IPS DF 4.7 (cell line): ENCODE data around the gene HNRNPF.
"Not testable (repeated sequence)": the region's sequence is repeated elsewhere in the genome, so short reads cannot be mapped to it uniquely, and the experiment has no call there.

Experiments
- DNase-seq: peaks from one replicate; pipeline ENCODE4 v3.0.0-alpha.2; 2013; ENCODE audit warnings: low spot score; ENCODE audit errors: extremely low read depth

HNRNPF gene

DNA sequence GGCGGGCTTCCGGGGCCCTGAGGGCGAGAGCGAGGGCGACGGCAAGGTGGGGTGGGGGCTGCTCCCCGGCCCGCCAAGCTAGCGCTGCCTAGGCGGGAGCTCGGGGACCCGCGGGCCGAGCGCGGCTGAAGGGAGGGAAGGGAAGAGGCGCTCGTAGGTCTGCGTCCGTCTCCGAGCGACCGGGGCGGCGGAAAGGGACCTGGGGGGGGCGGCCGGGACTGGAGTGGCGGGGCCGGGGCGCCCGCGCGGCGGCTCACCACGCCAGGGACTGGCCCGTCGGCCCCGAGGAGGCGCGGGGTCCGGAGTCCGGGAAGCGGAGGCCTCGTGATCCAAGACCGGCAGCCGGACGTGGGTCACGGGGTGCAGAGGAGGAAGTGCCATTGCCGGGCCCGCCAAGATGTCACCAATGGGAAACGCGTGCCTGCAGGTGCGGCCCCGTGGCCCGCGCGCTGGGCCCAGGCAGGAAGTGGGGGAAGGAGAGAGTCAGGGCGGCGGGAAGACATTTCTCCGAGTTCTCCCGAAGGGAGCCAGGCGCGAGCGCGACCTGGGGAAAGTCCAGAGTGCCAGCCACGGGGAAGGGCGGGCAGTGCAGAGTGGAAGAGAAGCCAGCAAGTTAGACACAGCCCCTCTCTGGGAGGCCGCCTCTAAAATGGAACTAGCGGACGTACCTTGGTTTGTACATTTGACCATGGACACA lies 11.9 kb downstream of the HNRNPF start:
- DNase-seq: no peak

DNA sequence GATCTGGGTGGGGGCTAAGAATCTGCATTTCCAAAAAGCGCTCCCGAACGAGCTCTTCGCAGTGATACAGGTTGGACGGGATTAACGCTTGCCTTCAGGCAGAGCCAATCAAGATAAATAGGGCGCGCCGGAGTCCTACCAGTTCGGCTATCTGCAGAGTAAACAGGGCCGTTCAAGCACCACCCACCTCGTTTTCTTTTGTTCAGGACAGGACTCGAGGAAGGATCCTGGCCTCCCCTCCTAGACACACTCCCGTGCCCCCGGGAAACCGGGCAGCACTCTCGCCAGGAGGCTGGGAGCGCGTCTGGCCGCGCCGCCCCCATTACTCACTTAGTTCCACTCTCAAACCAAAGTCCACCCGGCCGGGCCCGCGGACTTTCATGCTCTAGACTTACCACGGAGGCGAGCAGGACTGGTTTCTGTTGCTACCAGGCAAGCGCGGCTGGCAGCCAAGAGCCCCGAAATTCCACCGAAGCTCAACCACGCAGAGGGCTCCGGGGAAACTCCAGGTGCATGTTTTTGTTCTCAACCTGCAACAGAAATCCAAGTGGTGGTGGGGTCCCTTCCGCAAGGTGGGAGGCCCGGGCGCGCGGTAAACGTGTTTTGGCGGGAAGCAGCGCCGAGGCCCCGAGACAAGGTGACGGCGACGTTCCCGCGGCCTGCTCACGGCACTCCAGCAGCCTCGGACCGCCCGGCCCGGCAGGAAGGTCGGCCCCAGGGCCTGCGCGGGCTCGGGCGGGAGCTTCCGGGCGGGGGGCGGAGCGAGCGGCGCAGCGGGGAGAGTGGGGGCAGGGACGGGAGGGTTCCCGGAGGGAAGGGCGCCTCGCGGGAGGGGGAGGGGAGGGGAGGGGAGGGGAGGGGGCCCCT lies 12.7 kb downstream of the HNRNPF start:
- no peak for DNase-seq

DNA sequence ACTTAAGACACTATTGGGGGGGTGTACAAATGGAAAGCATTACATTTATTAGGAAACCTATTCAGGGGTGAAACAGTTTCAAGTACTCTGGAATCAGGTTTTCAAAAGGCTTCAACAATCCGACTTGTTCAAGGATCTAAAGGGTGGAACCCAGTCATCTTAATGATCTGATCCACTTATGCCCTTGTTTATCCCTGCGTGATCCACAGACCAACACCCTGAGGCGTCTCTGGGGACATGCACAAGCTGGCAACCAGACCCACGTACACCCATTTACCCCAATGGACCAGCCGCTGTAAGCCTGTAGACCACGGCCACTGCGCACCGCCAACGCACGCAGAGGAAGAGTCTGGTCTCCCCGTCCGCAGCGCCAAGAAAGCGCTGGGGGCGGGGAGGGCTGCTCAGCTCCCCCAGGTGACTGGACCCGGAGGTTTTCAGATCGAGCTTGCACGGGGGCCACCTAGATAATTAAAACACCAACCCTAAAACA lies 13.4 kb downstream of the HNRNPF start:
- DNase-seq: no peak

DNA sequence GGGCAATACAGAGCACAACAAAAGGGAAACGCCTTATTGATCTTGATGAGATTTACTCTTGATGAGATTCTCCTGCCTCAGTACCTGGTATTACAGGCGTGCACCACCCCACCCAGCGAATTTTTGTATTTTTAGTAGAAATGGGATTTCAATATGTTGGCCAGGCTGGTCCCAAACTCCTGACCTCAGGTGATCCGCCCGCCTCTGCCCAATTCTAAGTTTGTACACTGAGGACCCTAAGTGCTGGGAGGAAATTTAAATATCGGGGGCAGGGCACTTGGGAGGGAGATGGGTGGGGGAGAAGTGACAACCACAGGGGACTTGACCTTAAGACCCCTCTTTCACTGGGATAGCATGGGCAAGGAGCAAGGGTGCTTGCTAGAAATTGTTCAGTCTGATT lies 14.1 kb downstream of the HNRNPF start:
- no peak for DNase-seq

DNA sequence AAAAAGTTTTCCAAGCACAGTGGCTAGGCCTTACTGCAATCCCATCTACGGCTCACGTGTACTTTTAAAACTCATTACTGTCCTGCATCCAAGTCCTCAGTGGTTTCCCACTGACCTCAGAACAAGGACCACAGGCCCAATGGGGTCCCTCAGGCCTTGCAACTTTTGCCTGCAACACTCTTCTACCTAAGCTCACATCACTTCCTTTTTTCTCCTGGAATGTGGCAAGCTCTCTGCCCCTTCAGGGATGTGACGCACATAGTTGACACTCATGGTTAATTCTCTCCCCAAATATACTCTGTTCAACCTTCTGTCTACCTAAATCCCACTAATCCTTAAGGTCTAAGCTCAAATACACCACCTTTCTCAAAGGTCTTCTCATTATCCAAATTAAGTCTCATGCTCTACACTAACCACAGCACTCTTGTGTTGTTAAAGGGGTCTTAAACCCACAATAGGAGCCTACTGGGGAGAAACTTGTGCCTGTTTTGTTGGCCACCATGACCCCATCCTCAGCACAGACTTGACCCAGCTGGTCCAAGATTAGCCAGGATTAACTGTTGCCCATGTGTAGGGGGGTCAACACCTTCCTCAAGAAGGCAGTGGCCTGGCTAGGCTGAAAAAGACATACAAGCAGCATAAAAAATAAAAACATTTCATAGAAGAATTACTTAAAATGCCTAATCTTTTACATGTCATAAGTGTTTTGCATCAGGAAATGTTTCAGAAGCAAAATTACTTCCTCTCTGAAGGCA lies 15.2 kb downstream of the HNRNPF start:
- no peak for DNase-seq

DNA sequence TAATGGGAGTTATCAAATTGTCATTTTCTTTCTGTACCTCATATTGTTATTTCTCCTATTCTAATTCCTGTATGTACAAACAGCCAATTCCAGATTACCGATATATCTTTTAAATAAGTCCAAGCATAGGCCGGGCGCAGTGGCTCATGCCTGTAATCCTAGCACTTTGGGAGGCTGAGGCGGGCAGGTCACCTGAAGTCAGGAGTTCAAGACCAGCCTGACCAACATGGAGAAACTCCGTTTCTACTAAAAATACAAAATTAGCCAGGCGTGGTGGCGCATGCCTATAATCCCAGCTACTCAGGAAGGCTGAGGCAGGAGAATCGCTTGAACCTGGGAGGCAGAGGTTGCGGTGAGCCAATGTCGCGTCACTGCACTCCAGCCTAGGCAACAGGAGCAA lies 15.8 kb downstream of the HNRNPF start:
- DNase-seq: not testable (repeated sequence)

DNA sequence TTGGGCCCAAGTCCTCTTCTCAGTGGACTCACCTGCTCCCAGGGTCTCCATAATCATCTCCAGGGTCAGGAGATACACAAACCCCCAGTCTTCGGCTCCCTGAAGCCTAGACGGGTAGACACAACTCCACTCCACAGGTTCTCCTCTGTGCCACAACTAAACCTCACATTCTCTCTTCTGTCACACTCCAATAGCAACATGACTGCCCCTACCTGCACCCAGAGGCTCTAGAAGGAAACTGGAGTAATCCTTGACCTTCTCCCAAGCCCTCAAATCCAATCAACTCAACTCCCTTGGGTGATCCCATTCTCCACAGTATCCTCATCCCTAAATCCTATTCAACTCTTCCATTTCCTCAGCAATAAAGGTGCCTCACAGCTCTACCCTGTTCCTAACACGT lies 16.2 kb downstream of the HNRNPF start:
- DNase-seq: no peak

DNA sequence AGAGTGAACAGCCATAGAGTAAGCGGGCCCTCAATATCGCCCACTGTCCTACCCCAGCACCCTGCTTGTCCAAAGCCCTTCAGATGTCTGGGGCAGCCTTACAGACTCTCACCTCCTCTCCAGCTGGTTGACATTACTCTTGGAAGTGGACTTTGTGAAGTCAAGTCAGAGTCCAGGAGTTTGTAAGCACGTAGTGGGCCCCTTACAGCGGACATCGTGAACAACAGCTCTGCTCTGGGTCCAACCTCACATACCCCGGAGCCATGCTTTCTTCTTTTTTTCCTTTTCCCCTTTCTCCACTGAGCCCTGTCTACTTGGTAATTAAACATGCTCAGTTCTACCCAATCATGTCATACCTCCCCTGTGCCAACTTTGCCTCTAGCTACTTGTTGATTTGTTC lies 17.5 kb downstream of the HNRNPF start:
- no peak for DNase-seq

DNA sequence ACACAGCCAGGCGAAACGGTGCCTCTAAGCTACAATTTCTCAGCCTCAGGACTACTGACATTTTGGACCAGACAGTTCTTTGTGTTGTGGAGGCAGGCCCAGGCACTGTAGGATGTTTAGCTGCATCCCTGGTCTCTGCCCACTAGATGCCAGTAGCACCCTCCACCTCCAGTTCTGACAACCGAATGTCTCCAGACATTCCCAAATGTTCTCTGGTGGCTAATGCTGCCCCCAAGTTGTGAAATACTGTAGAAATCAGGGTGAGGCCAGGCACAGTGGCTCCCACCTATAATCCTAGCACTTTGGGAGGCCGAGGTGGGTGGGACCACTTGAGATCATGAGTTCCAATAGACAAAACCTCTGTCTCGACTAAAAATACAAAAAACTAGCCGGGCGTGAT lies 18.2 kb downstream of the HNRNPF start:
- DNase-seq: no peak

DNA sequence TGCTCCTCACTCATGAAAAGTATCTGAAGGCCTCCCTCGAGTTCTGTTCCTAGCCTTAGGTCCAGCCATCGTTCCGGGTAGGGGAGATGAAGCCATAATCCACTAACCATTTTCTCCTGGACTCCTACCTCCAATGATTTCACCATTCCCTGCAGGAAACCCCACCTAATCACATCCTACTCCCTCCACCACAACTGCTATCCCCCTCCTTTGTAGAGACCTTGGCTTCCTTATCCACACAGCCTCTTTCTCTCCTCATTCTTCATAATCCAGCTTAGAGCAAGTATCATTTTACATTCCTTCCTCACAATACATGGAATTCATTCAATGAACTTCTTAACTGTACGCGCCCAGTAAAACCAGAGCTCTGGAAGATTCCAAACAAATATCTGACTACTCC lies 18.7 kb downstream of the HNRNPF start:
- no peak for DNase-seq

DNA sequence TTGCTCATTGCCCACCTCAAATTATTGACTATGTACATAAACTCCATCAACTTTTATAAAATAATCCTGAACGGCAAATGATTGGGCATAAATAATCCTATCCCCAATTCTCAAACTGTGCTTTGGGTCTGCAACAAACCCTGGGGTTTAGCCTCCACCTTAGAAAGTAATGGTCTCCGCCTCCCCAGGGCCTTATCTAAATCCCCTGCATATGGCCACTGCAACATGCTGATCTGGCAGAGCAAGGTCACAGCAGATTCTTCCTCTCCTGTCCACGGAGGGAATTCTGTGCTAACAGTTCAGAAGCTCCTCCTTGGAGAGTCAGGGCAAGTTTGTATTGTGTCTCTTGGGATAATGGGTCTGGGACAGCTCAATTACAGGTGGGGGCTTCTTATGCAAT lies 19.1 kb downstream of the HNRNPF start:
- DNase-seq: no peak

DNA sequence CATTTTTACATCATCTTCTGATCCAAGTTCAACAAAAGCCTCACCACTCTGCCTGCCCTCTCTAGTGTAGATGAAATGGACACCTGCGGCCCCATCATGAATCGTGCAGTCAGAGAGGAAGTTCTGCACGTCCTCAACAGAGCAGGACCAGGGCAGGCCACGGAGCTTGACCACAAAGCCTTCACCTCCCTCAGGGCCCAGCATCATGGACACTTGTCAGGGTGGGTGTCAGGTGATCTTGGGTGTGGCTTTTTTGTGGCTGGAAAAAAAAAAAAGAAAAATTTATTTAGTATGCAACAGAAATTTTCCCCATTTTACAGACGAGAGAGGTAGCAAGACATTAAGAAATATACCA lies 21.3 kb downstream of the HNRNPF start:
- no peak for DNase-seq

DNA sequence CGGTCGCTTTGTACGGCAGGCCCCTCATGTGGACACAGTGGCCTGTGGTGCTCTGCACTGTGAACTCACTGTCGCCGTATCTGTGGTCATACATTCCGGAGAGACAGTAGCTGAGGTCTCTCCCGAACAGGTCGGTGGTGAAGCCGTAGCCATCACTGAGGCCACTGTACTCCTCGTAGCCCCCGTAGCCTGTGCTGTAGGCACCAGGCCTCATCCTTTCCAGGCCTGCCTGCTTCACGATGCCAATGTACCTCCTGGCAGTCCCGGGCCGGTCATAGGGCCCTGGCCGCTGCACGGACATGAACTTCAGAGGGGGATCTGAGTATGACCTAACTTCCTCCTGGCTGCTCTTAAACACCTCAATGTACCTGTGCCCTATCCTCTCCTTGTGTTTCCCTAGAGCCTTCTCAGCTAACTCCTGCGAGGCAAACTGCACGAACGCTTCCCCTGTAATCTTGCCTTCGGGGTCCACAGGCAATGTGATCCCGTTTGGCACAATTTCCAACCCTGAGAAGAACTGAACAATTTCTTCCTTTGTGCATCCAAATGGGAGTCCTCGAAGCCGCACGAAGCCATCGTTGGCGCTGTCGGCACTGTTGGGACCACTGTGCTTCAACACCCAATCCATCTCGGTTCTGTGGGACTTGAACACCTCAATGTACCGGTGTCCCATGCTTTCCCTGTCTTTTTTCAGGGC lies 21.9 kb downstream of the HNRNPF start:
- DNase-seq: no peak

DNA sequence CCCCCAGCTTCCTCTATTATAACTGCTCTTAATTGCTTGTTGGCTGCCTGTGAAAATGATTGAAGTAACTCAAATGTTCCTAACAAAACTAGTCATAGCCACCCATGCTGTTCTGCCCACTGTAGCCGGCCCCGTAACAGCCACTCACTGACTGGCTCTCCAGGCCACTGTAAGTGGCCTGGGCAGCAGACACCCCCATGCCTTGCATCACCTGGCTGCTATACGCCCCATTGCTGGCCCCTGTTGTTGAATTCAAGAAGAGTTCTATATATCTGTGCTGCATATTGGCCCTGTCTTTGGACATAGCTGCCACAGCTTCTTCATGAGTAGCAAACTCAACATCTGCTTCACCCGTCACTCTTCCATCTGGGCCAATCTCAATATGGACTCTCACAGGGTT lies 22.4 kb downstream of the HNRNPF start:
- no peak for DNase-seq

DNA sequence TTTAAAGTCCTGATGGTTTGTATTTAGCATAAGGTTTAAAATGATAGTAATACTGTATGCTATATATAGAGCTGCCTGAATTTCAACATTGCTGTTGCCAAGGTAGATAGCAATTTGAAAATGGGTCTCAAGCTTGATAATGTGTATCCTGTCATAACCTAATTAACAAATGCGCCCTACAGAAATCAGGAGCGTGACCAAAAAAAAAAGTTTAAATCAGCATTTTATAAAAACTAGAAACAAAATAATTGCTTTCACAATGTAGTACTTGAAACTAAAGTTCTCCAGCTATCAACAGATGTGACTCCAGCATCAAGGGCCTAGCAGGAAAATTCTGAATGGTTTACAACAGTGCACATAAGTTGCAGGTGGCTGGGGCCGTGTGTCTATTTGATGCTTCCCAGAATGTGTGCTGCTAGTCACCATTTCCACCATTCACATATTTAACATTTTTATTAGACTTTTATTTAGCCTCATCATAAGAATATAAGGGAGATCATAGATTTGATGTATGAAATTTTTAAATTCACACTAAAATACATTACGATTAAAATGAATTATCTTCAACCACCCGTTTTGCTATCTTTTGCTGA lies 23.5 kb downstream of the HNRNPF start:
- no peak for DNase-seq

DNA sequence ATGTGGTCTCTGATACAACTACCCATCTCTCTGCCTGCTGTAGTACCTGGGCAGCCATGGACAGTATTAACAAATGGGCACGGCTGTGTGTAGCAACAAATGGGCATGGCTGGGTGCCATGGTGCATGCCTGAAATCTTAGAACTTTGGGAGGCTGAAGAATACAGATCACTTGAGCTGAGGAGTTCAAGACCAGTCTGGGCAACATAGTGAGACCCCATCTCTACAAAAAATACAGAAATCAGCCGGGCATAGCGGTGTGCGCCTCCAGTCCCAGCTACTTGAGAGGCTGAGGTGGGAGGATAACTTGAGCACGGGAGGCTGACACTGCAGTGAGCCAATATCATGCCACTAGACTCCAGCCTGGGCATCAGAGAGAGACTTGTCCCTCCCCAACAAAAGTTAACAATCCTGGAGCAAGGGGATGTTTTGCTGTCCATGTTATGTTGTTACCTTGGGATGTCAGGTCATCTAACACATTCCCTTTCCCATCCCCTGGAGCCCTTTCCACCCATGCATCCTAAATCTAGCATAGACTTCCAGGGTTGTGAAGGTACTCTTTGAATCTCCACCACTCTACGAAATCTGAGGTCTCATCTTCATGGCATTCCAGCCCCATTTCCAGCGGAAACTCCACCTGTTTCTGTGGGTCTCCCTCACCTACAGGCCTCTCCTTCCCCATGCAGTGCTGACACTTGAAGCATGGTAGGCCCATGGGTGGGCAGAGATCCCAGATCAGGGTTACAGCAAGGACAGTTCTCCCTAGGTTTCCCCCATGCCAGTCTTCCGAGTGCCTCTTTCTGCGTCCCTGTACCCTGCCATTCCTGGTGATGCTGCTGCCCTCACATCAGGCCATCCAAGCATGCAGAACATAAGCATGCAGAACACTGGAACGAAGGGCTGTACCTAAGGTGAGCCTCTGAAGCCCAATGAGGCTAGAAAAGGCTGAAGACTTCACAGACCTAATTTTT lies 24.4 kb downstream of the HNRNPF start:
- no peak for DNase-seq

DNA sequence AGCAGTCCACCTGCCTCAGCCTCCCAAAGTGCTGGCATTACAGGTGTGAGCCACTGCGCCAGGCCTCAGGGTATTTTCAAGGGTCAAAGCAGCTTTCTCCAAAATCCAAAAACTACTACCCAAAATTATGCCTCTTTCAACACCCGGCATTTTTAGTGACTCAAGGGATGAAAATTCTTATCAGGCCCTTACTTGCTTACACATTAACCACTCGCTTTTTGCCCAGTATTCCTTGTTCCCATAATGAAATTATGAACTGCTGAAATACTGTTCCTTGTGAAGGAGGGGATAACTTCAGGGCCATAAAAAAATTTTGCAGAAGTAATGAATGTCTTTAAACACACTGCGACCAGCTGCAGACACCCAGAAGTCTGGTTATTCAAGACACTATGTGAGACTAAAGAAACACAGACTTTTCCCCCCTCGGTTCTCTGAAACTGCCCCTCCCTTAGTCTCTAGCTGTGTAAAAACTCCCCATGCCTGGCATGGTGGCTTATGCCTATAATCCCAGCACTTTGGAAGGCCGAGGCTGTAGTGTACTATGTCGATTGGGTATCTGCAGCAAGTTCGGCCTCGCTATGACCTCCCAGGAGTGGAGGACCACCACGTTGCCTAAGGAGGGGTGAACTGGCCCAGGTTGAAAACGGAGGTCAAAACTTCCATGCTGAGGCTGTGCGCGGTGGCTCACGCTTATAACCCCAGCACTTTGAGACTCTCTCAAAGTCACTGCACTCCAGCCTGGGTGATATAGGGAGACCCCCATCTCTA lies 25.6 kb downstream of the HNRNPF start:
- no peak for DNase-seq

DNA sequence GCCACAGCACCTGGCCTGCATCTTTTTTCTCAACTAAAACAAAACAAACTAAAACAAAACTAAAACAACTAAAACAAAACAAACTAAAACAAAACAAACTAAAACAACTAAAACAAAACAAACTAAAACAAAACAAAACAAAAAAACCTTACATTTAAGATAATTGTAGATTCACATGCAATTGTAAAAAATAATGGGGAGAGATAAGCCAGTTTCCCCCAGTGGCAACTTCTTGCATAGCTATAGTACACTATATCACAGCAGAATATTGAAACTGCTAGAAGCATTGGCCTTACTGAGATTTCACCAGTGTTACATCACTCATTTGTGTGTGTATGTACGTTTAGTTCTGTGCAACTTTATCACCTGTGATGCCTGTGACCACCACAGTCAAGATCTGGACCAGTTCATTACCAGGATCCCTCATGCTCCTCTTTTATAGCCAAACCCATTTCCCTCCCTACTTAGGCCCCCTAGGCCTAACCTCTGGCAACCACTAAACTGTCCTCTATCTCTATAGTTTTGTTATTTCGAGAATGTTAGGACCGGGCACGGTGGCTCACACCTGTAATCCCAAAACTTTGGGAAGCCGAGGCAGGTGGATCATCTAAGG lies 28.3 kb downstream of the HNRNPF start:
- DNase-seq: no peak

DNA sequence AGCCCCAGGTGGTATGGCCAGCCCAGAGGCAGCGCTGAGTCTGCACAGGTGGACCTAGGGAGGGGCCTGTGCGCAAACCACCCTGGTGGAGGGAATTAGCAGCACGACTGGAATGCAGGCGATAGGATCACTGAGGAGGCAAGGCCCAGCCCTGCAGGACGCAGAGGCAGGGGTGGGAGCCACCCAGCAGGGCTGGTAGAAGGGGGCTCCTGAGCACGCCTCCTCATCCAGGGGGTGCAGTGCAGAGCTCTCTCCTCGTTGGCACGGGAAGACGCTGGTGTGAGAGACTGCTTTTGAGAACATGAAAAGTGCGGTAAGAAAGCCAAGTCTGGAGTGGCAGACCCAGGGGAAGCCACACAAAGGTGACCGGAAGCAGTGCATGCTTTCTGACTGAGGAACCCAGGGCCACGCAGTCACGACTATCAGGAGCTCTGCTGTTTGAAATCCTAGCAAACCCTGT lies 31.5 kb downstream of the HNRNPF start:
- DNase-seq: no peak
